Mucosa of descending colon (tissue), 3 donors: ENCODE data around the gene SUPT4H1. TPM values are rescaled to one million over a fixed set of nuclear protein-coding genes. Genes with fewer than 3 reads are reported as not detected.
"Not testable (repeated sequence)": the region's sequence is repeated elsewhere in the genome, so short reads cannot be mapped to it uniquely, and the experiment has no call there.

Source experiments
- ATAC-seq: fragments of 200-7000 bp; cut with Tn5 transposase; one replicate; pipeline ENCODE4 v1.9.1; 2020; ENCODE audit warnings: mild to moderate bottlenecking, moderate library complexity
- DNase-seq, 3 donors: peaks; one replicate each; pipeline ENCODE4 v3.0.0-alpha.2; 2020
- H3K36me3 ChIP-seq: fragments of 200-600 bp; one replicate; pipeline ENCODE4 v1.8.0; 2021; ENCODE audit warnings: low read depth, mild to moderate bottlenecking
- H3K4me1 ChIP-seq: fragments of 200-600 bp; one replicate; pipeline ENCODE4 v1.8.0; 2021; ENCODE audit warnings: low read depth, mild to moderate bottlenecking
- H3K4me3 ChIP-seq: fragments of 200-600 bp; one replicate; pipeline ENCODE4 v1.8.0; 2021; ENCODE audit warnings: mild to moderate bottlenecking
- H3K9me3 ChIP-seq: fragments of 200-600 bp; one replicate; pipeline ENCODE4 v1.8.0; 2021; ENCODE audit warnings: mild to moderate bottlenecking
- CTCF ChIP-seq: fragments of 200-600 bp; IDR thresholded peaks from one replicate; pipeline ENCODE4 v1.8.0; 2022; ENCODE audit warnings: antibody characterized with exemption, mild to moderate bottlenecking
- intact Hi-C, 2 donors: fragments of 100-400 bp; cut with DNase I in 1 of 2; cut with micrococcal nuclease in 1 of 2; formaldehyde crosslinking; loops; one replicate each; pipeline versions ENCODE4 v1.11.0 to v1.11.1; 2022; cut with DNase I, micrococcal nuclease
- long read RNA-seq, 2 donors: library from polyadenylated mRNA; unstranded; transcript quantifications; one replicate each; pipeline ENCODE4 v2.0.0, GENCODE V29; 2019 to 2021
- total RNA-seq, 3 donors: library from RNA; stranded (reverse); fragmentation: NEBNext Ultra II Directional in 2 of 3; extraction: Animal tissue kit (Norgen Biotek cat#: 25700) in 2 of 3; gene quantifications; one replicate each; pipeline versions ENCODE4 v1.2.1 to v1.2.4, GENCODE V29; 2021 to 2023
- donor health status: DM: no; HTN: no; CAD: no; lungs with moderate emphysema.
- donor health status: DM: no; HTN: no; CAD: no.
- donor health status: DM: no; HTN: yes; CAD: no.

The SUPT4H1 gene
- total RNA-seq = 10 to 100 TPM; 57.9 to 79.5 (median 68.9) TPM
- long read RNA-seq, donor 1, transcript SUPT4H1-201 (5 exons, 1,489 nt) = major isoform, 9 of 14 reads
- long read RNA-seq, donor 1, partial matches to known transcripts = 0 of 14 reads
- long read RNA-seq, donor 1, other reads (novel, unspliced or antisense) = 2 of 14 reads
- long read RNA-seq, donor 2, transcript SUPT4H1-201 (5 exons, 1,489 nt) = major isoform, 5 of 9 reads
- long read RNA-seq, donor 2, partial matches to known transcripts = 0 of 9 reads
- long read RNA-seq, donor 2, other reads (novel, unspliced or antisense) = 2 of 9 reads

GRCh38 chr17:58351831-58352595 is at the start of gene SUPT4H1:
TSS of gene SUPT4H1 (minus strand) at chr17:58352201. CDS start at chr17:58352135, 66 bp downstream.
- H3K4me1 ChIP-seq = peaks cover 13% of the 10 kb centered on the region
- H3K36me3 ChIP-seq = no peaks in the 10 kb centered on the region
- no peak for TF ChIP-seq CTCF
- intact Hi-C loops = loop anchor here in 1 of 2 donors (10.0 kb wide), 1 partner anchor 63 kb away; the partner anchor contains the start of gene RNF43
- no peaks in the 10 kb centered on the region for H3K9me3 ChIP-seq
- peak; percentile 98 for ATAC-seq
- peak within 1 kb of the TSS; percentile 40 for H3K4me3 ChIP-seq
- DNase-seq = peak; percentile 91 to 96 (median 94)

GRCh38 chr17:58401287-58401686 is 49.3 kb upstream of the SUPT4H1 start:
- ATAC-seq (peak; percentile 71), DNase-seq (peak in 1 of 3 donors; percentile 69)
- intact Hi-C loops = no loop called here
- Histone ChIP-seq H3K4me3 (no peak overlapping the region), H3K9me3 (no peaks in the 10 kb centered on the region), H3K4me1 (peaks cover 10% of the 10 kb centered on the region), H3K36me3 (no peaks in the 10 kb centered on the region)
- TF ChIP-seq CTCF = no peak

- intact Hi-C loops = no loop called here
Observed at GRCh38 chr17:58400826-58401225, 48.8 kb upstream of the SUPT4H1 start.

GRCh38 chr17:58399974-58400373 is 48.0 kb upstream of the SUPT4H1 start:
- Histone ChIP-seq H3K4me1 (peaks cover 14% of the 10 kb centered on the region), H3K4me3 (no peak overlapping the region), H3K9me3 (no peaks in the 10 kb centered on the region), H3K36me3 (no peaks in the 10 kb centered on the region)
- TF ChIP-seq CTCF = no peak
- ATAC-seq = no peak
- intact Hi-C loops = no loop called here
- no peak for DNase-seq

More at GRCh38 chr17:58400826-58401225, 48.8 kb upstream of the SUPT4H1 start:
- peaks cover 10% of the 10 kb centered on the region for H3K4me1 ChIP-seq
- no peak for DNase-seq
- no peak overlapping the region for H3K4me3 ChIP-seq
- no peaks in the 10 kb centered on the region for H3K36me3 ChIP-seq
- no peaks in the 10 kb centered on the region for H3K9me3 ChIP-seq
- TF ChIP-seq CTCF = no peak
- ATAC-seq = no peak

- H3K9me3 ChIP-seq = no peaks in the 10 kb centered on the region
- H3K36me3 ChIP-seq = no peaks in the 10 kb centered on the region
- H3K4me3 ChIP-seq = no peak overlapping the region
- no peak for TF ChIP-seq CTCF
- intact Hi-C loops = no loop called here
- peak; percentile 59 for ATAC-seq
- H3K4me1 ChIP-seq = peaks cover 20% of the 10 kb centered on the region
- DNase-seq = peak in 1 of 3 donors; percentile 69
Observed at GRCh38 chr17:58398574-58399266, 46.7 kb upstream of the SUPT4H1 start.

- H3K4me3 ChIP-seq, intact Hi-C loops, H3K36me3 ChIP-seq, DNase-seq, H3K9me3 ChIP-seq, ATAC-seq: not testable (repeated sequence)
- peaks cover 20% of the 10 kb centered on the region for H3K4me1 ChIP-seq
Observed at GRCh38 chr17:58397421-58397820, 45.4 kb upstream of the SUPT4H1 start.
